Small intestine (tissue), 7 donors: ENCODE measurements around the gene GRM8. TPM values are rescaled to one million over a fixed set of nuclear protein-coding genes. Genes with fewer than 3 reads are reported as not detected.
"Not testable (repeated sequence)": the region's sequence is repeated elsewhere in the genome, so short reads cannot be mapped to it uniquely, and the experiment has no call there.

Source experiments
- DNase-seq, 2 donors: peaks; one replicate each; pipeline versions ENCODE4 v3.0.0 to v3.0.0-alpha.2; 2013
- FAIRE-seq: peaks from 2 replicates; lab custom pipeline; 2012; peaks lifted over from hg19 to GRCh38; lab: Jason Lieb, UNC
- H3K27ac ChIP-seq, 3 donors: one replicate each; pipeline ENCODE4 v1.5.1; 2013; ENCODE audit warnings: low read length in 2 of 3, mild to moderate bottlenecking in 2 of 3, control low read depth in 1 of 3, inconsistent platforms in 1 of 3, low read depth in 1 of 3, moderate library complexity in 1 of 3
- H3K27me3 ChIP-seq, 3 donors: one replicate each; pipeline ENCODE4 v1.6.1; 2013; ENCODE audit warnings: low read length in 3 of 3, inconsistent platforms in 1 of 3; ENCODE audit not compliant: control insufficient read depth in 3 of 3, insufficient read depth in 3 of 3
- H3K36me3 ChIP-seq, 3 donors: one replicate each; pipeline ENCODE4 v1.6.1; 2013; ENCODE audit warnings: low read length in 3 of 3, inconsistent platforms in 1 of 3, low read depth in 1 of 3, mild to moderate bottlenecking in 1 of 3, moderate library complexity in 1 of 3; ENCODE audit not compliant: control insufficient read depth in 3 of 3, insufficient read depth in 2 of 3
- H3K4me1 ChIP-seq, 3 donors: one replicate each; pipeline ENCODE4 v1.6.1; 2013; ENCODE audit warnings: low read length in 2 of 3, inconsistent platforms in 1 of 3, low read depth in 1 of 3, mild to moderate bottlenecking in 1 of 3, moderate library complexity in 1 of 3; ENCODE audit not compliant: control insufficient read depth in 3 of 3, insufficient read depth in 2 of 3
- H3K4me3 ChIP-seq, 3 donors: one replicate each; pipeline ENCODE4 v1.5.1; 2013; ENCODE audit warnings: low read length in 3 of 3, control low read depth in 1 of 3, inconsistent platforms in 1 of 3, low read depth in 1 of 3, mild to moderate bottlenecking in 1 of 3, moderate library complexity in 1 of 3
- H3K9me3 ChIP-seq, 2 donors: one replicate each; pipeline ENCODE4 v1.6.1; 2013; ENCODE audit warnings: low read depth in 1 of 2, low read length in 1 of 2; ENCODE audit not compliant: control insufficient read depth in 2 of 2, insufficient read depth in 1 of 2
- WGBS, 3 donors: extraction: QIAGEN DNeasy Blood & Tissue Kit; methylation state at CpG; one replicate each; pipeline ENCODE4 v1.1.7; 2013; 5-methylcytosine and 5-hydroxymethylcytosine counted together
- polyA plus RNA-seq, 4 donors: library from polyadenylated mRNA; stranded (reverse) in 3 of 4; unstranded in 1 of 4; fragments of 200-250 nt in 3 of 4; fragments of 120-200 nt in 1 of 4; gene quantifications; one replicate each; pipeline versions ENCODE4 v1.2.1 to v1.2.3, GENCODE V29; 2013
- donor health status: healthy with polysubstance abuse.
- donor health status: control.
- donor health status: control.
- donor health status: Bipolar disorder and iron deficiency.
- donor health status: healthy.

GRM8 gene
- polyA plus RNA-seq, 4 donors = 0.07 to 0.12 TPM; not detected in 2

GRCh38 chr7:126905255-126905654 is 347.5 kb downstream of the GRM8 start:
- FAIRE-seq, H3K9me3 ChIP-seq, DNase-seq, H3K36me3 ChIP-seq, H3K4me1 ChIP-seq, H3K4me3 ChIP-seq, H3K27me3 ChIP-seq, H3K27ac ChIP-seq: not testable (repeated sequence)
- WGBS, 3 donors = 77 to 83% (median 83%) methylated on average over 2 of the region's 2 CpGs

GRCh38 chr7:126901041-126901765 is 351.5 kb downstream of the GRM8 start:
- DNase-seq, H3K27ac ChIP-seq, H3K4me3 ChIP-seq, H3K9me3 ChIP-seq, H3K27me3 ChIP-seq, H3K4me1 ChIP-seq, FAIRE-seq, H3K36me3 ChIP-seq: not testable (repeated sequence)
- 59 to 68% (median 65%) methylated on average over 6 of the region's 6 CpGs for WGBS, 3 donors

GRCh38 chr7:126887980-126888379 is 364.8 kb downstream of the GRM8 start:
- not testable (repeated sequence) for H3K4me1 ChIP-seq, H3K27ac ChIP-seq, FAIRE-seq, H3K36me3 ChIP-seq, H3K4me3 ChIP-seq, DNase-seq, H3K27me3 ChIP-seq, H3K9me3 ChIP-seq
- 86 to 89% (median 86%) methylated on average over 1 of the region's 1 CpG for WGBS, 3 donors

GRCh38 chr7:126887560-126887959 is 365.2 kb downstream of the GRM8 start:
- H3K4me1 ChIP-seq, H3K9me3 ChIP-seq, H3K27me3 ChIP-seq, DNase-seq, H3K36me3 ChIP-seq, FAIRE-seq, H3K4me3 ChIP-seq, H3K27ac ChIP-seq: not testable (repeated sequence)
- WGBS, 3 donors = 47 to 66% (median 57%) methylated on average over 4 of the region's 4 CpGs

- FAIRE-seq, H3K27me3 ChIP-seq, H3K9me3 ChIP-seq, H3K36me3 ChIP-seq, H3K4me1 ChIP-seq, DNase-seq, H3K27ac ChIP-seq, H3K4me3 ChIP-seq: not testable (repeated sequence)
- WGBS, 3 donors = 5 to 60% (median 47%) methylated on average over 1 of the region's 1 CpG
Observed at GRCh38 chr7:126882730-126883129, 370.0 kb downstream of the GRM8 start.

- not testable (repeated sequence) for H3K27ac ChIP-seq, DNase-seq, H3K36me3 ChIP-seq, H3K4me1 ChIP-seq, H3K27me3 ChIP-seq, H3K4me3 ChIP-seq, FAIRE-seq, H3K9me3 ChIP-seq
- 59 to 85% (median 77%) methylated on average over 2 of the region's 2 CpGs for WGBS, 3 donors
Observed at GRCh38 chr7:126881908-126882307, 370.8 kb downstream of the GRM8 start.

- WGBS, 3 donors = 76 to 84% (median 80%) methylated on average over 4 of the region's 4 CpGs
- no peaks in the 10 kb centered on the region for H3K9me3 ChIP-seq
- FAIRE-seq (no peak), DNase-seq (no peak)
- no peaks in the 10 kb centered on the region for H3K36me3 ChIP-seq
- no peaks in the 10 kb centered on the region for H3K4me1 ChIP-seq
- H3K27me3 ChIP-seq = no peaks in the 10 kb centered on the region
- no peak overlapping the region for H3K4me3 ChIP-seq
- no peak overlapping the region for H3K27ac ChIP-seq
Observed at GRCh38 chr7:126881315-126881714, 371.4 kb downstream of the GRM8 start.

GRCh38 chr7:126876536-126876935 is 376.2 kb downstream of the GRM8 start:
- H3K27me3 ChIP-seq, DNase-seq, H3K4me1 ChIP-seq, H3K27ac ChIP-seq, H3K4me3 ChIP-seq, FAIRE-seq, H3K36me3 ChIP-seq, H3K9me3 ChIP-seq: not testable (repeated sequence)
- WGBS, 3 donors = 70 to 72% (median 71%) methylated on average over 3 of the region's 3 CpGs
